ENCODE data around the gene MYO15A.

MYO15A gene

GRCh38 chr17:18160128-18160856, 51.7 kb downstream of the MYO15A start:
- FAIRE-seq, result no peak

- FAIRE-seq, result no peak
Observed at GRCh38 chr17:18161207-18162145, 52.9 kb downstream of the MYO15A start.

GRCh38 chr17:18163547-18163946, 55.0 kb downstream of the MYO15A start:
- no peak for FAIRE-seq

GRCh38 chr17:18166894-18167293, 58.3 kb downstream of the MYO15A start:
- FAIRE-seq, result no peak

GRCh38 chr17:18167421-18167820, 58.9 kb downstream of the MYO15A start:
- no peak for FAIRE-seq

GRCh38 chr17:18172531-18173278, 64.1 kb downstream of the MYO15A start:
- no peak for FAIRE-seq

- no peak for FAIRE-seq
Observed at GRCh38 chr17:18173740-18174139, 65.2 kb downstream of the MYO15A start.

- FAIRE-seq, result no peak
Observed at GRCh38 chr17:18176176-18176575, 67.6 kb downstream of the MYO15A start.

- FAIRE-seq, result no peak
Observed at GRCh38 chr17:18177133-18177532, 68.6 kb downstream of the MYO15A start.

GRCh38 chr17:18177722-18178121, 69.2 kb downstream of the MYO15A start:
- no peak for FAIRE-seq

GRCh38 chr17:18179196-18179595, 70.6 kb downstream of the MYO15A start:
- no peak for FAIRE-seq

GRCh38 chr17:18179804-18180203, 71.2 kb downstream of the MYO15A start:
- no peak for FAIRE-seq

GRCh38 chr17:18181358-18181757, 72.8 kb downstream of the MYO15A start:
- FAIRE-seq, result no peak

- no peak for FAIRE-seq
Observed at GRCh38 chr17:18182110-18182977, 73.8 kb downstream of the MYO15A start.

GRCh38 chr17:18182978-18183333, 74.4 kb downstream of the MYO15A start:
- FAIRE-seq, result no peak

GRCh38 chr17:18183334-18184142, 75.0 kb downstream of the MYO15A start, which contains the start of gene ALKBH5:
ALKBH5 (plus strand) TSS chr17:18183828; CDS start chr17:18184244, 416 bp downstream.
- peak; percentile 89 for FAIRE-seq

- no peak for FAIRE-seq
Observed at GRCh38 chr17:18184143-18185031, 75.8 kb downstream of the MYO15A start.

- FAIRE-seq, result no peak
Observed at GRCh38 chr17:18185391-18185790, 76.8 kb downstream of the MYO15A start.

- no peak for FAIRE-seq
Observed at GRCh38 chr17:18185832-18186626, 77.5 kb downstream of the MYO15A start.

Measured in TTC549 (cell line).